Prostate gland (tissue), 2 donors: ENCODE measurements around the gene TWF2. TPM values are rescaled to one million over a fixed set of nuclear protein-coding genes. Genes with fewer than 3 reads are reported as not detected.

Experiments used
- DNase-seq: peaks from one replicate; pipeline ENCODE4 v3.0.0-alpha.2; 2019; ENCODE audit warnings: low spot score
- H3K27ac ChIP-seq, 2 donors: fragments of 200-600 bp; sonication (generic); 2 replicates each; pipeline ENCODE4 v1.5.1; 2017 to 2019
- H3K27me3 ChIP-seq: fragments of 200-600 bp; sonication (generic); replicated peaks from 2 replicates; pipeline ENCODE4 v1.5.1; 2019; ENCODE audit not compliant: insufficient read depth
- H3K36me3 ChIP-seq, 2 donors: fragments of 200-600 bp; sonication (generic); 1 replicate in 1 of 2; 2 replicates in 1 of 2; pipeline versions ENCODE4 v1.5.1 to v1.8.1; 2017 to 2019
- H3K4me1 ChIP-seq: fragments of 200-600 bp; sonication (generic); replicated peaks from 2 replicates; pipeline ENCODE4 v1.5.1; 2019
- H3K4me3 ChIP-seq, 2 donors: fragments of 200-600 bp; sonication (generic); 2 replicates each; pipeline ENCODE4 v1.5.1; 2017 to 2019
- H3K9me3 ChIP-seq: fragments of 200-600 bp; sonication (generic); 2 replicates; pipeline ENCODE4 v1.5.1; 2017
- POLR2A ChIP-seq: fragments of 450-650 bp; IDR thresholded peaks from one replicate; pipeline ENCODE4 v1.6.1; 2016; ENCODE audit warnings: antibody characterized with exemption, mild to moderate bottlenecking
- POLR2AphosphoS5 ChIP-seq: sonication (generic); formaldehyde crosslinking; IDR thresholded peaks from one replicate; pipeline ENCODE4 v1.6.1; 2017; ENCODE audit warnings: antibody characterized with exemption
- WGBS: methylation state at CpG from one replicate; pipeline ENCODE4 v1.1.5; 2018; 5-methylcytosine and 5-hydroxymethylcytosine counted together
- intact Hi-C: fragments of 100-400 bp; cut with DNase I; formaldehyde crosslinking; loops from one replicate; pipeline ENCODE4 v1.14.2; 2022
- total RNA-seq, 2 donors: library from RNA; depleted of rRNA; stranded (reverse); fragments of >200 nt; gene quantifications; one replicate each; pipeline ENCODE4 v1.1.0, GENCODE V29; 2016
- TF ChIP-seq, protein P1 (sequence below), 4 experiments: fragments of 200-600 bp in 2 of 4; fragments of 450-650 bp in 2 of 4; sonication (generic) in 2 of 4; IDR thresholded peaks; 1 replicate in 3 of 4; 2 replicates in 1 of 4; pipeline ENCODE4 v1.5.1; 2016 to 2019; ENCODE audit warnings: antibody characterized with exemption in 4 of 4, mild to moderate bottlenecking in 2 of 4, moderate library complexity in 2 of 4

The TWF2 gene
- total RNA-seq, 2 donors from 2014 or later, result 60.9 to 65.5 TPM

DNA sequence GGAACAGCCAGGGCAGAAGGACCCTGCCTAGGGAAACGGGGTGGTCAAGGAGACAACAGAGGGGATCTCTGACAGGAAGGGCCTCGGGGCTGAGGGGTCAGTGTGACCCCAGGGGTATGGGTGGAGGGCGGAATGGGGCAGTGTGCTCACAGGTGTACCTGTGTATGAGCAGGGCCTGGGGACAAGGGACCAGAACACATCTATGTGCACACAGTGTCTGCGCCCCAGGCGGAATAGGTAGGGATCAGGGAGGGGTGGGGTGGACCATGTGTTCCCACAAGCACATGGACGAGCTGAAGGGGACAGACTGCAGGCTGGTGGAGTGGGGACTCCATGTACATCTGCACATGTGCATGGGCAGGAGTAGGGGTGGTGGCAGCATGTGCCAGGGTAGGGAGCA lies 8.5 kb downstream of the TWF2 start:
- no peak overlapping the region for H3K4me3 ChIP-seq
- H3K36me3 ChIP-seq, result peaks cover 17 to 26% of the 10 kb centered on the region in 2 donors
- no peak for DNase-seq
- no peak overlapping the region for H3K27ac ChIP-seq
- H3K4me1 ChIP-seq, result no peaks in the 10 kb centered on the region
- H3K27me3 ChIP-seq, result no peaks in the 10 kb centered on the region
- intact Hi-C loops, result no loop called here
- WGBS, result 91% methylated on average over 6 of the region's 6 CpGs
- H3K9me3 ChIP-seq, result no peaks in the 10 kb centered on the region
- TF ChIP-seq POLR2A, result no peak
- TF ChIP-seq POLR2AphosphoS5, result no peak
- TF ChIP-seq, protein P1, sequence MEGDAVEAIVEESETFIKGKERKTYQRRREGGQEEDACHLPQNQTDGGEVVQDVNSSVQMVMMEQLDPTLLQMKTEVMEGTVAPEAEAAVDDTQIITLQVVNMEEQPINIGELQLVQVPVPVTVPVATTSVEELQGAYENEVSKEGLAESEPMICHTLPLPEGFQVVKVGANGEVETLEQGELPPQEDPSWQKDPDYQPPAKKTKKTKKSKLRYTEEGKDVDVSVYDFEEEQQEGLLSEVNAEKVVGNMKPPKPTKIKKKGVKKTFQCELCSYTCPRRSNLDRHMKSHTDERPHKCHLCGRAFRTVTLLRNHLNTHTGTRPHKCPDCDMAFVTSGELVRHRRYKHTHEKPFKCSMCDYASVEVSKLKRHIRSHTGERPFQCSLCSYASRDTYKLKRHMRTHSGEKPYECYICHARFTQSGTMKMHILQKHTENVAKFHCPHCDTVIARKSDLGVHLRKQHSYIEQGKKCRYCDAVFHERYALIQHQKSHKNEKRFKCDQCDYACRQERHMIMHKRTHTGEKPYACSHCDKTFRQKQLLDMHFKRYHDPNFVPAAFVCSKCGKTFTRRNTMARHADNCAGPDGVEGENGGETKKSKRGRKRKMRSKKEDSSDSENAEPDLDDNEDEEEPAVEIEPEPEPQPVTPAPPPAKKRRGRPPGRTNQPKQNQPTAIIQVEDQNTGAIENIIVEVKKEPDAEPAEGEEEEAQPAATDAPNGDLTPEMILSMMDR (IDR thresholded peaks at IDR 0.05), result no peak

- intact Hi-C loops, result no loop called here
- H3K4me3 ChIP-seq, result no peak overlapping the region
- peaks cover 17 to 26% of the 10 kb centered on the region in 2 donors for H3K36me3 ChIP-seq
- TF ChIP-seq POLR2A (no peak), POLR2AphosphoS5 (no peak)
- TF ChIP-seq, protein P1 (IDR thresholded peaks at IDR 0.05), result no peak
- no peak overlapping the region for H3K27ac ChIP-seq
- H3K4me1 ChIP-seq, result no peaks in the 10 kb centered on the region
- DNase-seq, result no peak
- H3K9me3 ChIP-seq, result no peaks in the 10 kb centered on the region
- WGBS, result 95% methylated on average over 12 of the region's 13 CpGs
- H3K27me3 ChIP-seq, result no peaks in the 10 kb centered on the region
These were observed 9.3 kb downstream of the TWF2 start for GRCh38 chr3:52229656-52230055.

DNA sequence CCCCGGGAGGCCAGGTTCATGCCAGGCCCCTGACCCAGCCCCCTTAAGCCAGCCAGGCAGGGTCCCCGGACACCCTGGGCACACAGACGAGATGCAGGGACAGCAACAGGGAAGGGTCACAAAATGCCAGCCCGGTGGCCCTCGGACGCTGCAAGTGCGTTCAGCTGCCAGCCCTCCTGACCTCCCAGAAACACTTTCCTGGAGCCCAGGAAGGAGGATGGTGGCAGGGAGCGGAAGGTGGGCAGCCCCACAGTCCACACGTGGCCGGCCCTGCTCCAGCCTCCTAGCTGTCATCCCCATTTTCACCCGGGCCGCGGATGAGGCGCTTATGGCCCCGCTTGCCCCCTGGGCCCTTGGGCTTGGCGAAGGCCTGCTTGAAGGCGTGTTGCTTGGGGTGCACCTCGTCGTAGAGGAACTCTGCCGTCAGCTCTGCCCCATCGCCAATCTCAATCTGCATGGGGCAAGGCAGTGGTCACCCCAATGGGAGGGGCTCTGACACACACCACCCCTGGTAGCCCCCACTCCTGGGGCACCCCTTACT lies 10.1 kb downstream of the TWF2 start:
- Histone ChIP-seq H3K4me1 (no peaks in the 10 kb centered on the region), H3K27me3 (no peaks in the 10 kb centered on the region), H3K27ac (no peak overlapping the region), H3K9me3 (no peaks in the 10 kb centered on the region), H3K36me3 (peaks cover 17 to 26% of the 10 kb centered on the region in 2 donors), H3K4me3 (no peak overlapping the region)
- TF ChIP-seq, protein P1 (IDR thresholded peaks at IDR 0.05), result no peak
- TF ChIP-seq POLR2A (no peak), POLR2AphosphoS5 (no peak)
- DNase-seq, result no peak
- intact Hi-C loops, result no loop called here
- 84% methylated on average over 21 of the region's 21 CpGs for WGBS

- no peaks in the 10 kb centered on the region for H3K9me3 ChIP-seq
- TF ChIP-seq, protein P1 (IDR thresholded peaks at IDR 0.05), result no peak
- TF ChIP-seq POLR2AphosphoS5, result no peak
- no peak for TF ChIP-seq POLR2A
- H3K4me3 ChIP-seq, result no peak overlapping the region
- 81% methylated on average over 10 of the region's 10 CpGs for WGBS
- no peak for DNase-seq
- intact Hi-C loops, result no loop called here
- no peaks in the 10 kb centered on the region for H3K27me3 ChIP-seq
- H3K4me1 ChIP-seq, result no peaks in the 10 kb centered on the region
- no peak overlapping the region for H3K27ac ChIP-seq
- H3K36me3 ChIP-seq, result peaks cover 17 to 26% of the 10 kb centered on the region in 2 donors
These were observed 10.7 kb downstream of the TWF2 start for GRCh38 chr3:52228266-52228665.

DNA sequence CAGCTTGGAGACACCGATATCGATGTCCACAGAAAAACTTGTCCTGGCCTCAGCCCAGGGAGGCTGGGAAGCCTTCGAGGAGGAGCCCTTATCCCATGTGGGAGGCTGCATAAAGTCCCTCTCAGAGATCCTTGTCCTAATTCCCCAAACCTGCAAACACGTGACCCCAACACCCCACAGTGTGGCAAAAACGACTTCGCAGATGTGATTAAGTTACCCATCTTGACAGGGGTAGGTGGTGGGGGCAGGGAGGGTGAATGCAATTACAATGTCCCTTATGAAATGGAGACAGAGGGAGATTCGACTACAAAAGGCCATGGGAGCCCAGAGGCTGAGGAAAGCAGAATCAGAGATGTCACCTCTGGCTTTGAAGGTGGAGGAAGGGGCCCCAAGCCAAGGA lies 11.2 kb downstream of the TWF2 start:
- no peaks in the 10 kb centered on the region for H3K27me3 ChIP-seq
- no peak for DNase-seq
- intact Hi-C loops, result no loop called here
- H3K4me1 ChIP-seq, result no peaks in the 10 kb centered on the region
- 81% methylated on average over 7 of the region's 7 CpGs for WGBS
- H3K4me3 ChIP-seq, result no peak overlapping the region
- peaks cover 17 to 26% of the 10 kb centered on the region in 2 donors for H3K36me3 ChIP-seq
- no peak overlapping the region for H3K27ac ChIP-seq
- no peaks in the 10 kb centered on the region for H3K9me3 ChIP-seq
- TF ChIP-seq POLR2AphosphoS5 (no peak), POLR2A (no peak)
- TF ChIP-seq, protein P1 (IDR thresholded peaks at IDR 0.05), result no peak
